GM19324 (cell line): ENCODE data around the gene SMIM27.
"Not testable (repeated sequence)": the region's sequence is repeated elsewhere in the genome, so short reads cannot be mapped to it uniquely, and the experiment has no call there.

Experiments used
- ATAC-seq: cut with Tn5 transposase; IDR thresholded peaks from one replicate; pipeline ENCODE4 v1.9.1; 2021; ENCODE audit warnings: mild to moderate bottlenecking, moderate library complexity; ENCODE audit not compliant: unreplicated experiment, low FRiP score

SMIM27 gene

GRCh38 chr9:32596096-32596865, 44.2 kb downstream of the SMIM27 start:
- no peak for ATAC-seq

GRCh38 chr9:32596936-32597335, 44.8 kb downstream of the SMIM27 start:
- ATAC-seq: no peak

- ATAC-seq: not testable (repeated sequence)
These were observed 46.9 kb downstream of the SMIM27 start for GRCh38 chr9:32599021-32599420.
